GM19351 (cell line): ENCODE results near the gene FOXN3.

Source experiments
- ATAC-seq: cut with Tn5 transposase; IDR thresholded peaks from one replicate; pipeline ENCODE4 v1.9.1; 2021; ENCODE audit warnings: mild to moderate bottlenecking, moderate library complexity; ENCODE audit not compliant: unreplicated experiment

Gene FOXN3

GRCh38 chr14:89409961-89410360 lies 7.1 kb downstream of the FOXN3 start:
- ATAC-seq = no peak

- no peak for ATAC-seq
Measured at GRCh38 chr14:89408907-89409700, 7.9 kb downstream of the FOXN3 start.

- ATAC-seq = peak; percentile 46
Measured at GRCh38 chr14:89407856-89408255, 9.2 kb downstream of the FOXN3 start.

GRCh38 chr14:89406941-89407340 lies 10.1 kb downstream of the FOXN3 start:
- ATAC-seq = no peak

GRCh38 chr14:89406361-89406760 lies 10.7 kb downstream of the FOXN3 start:
- ATAC-seq = no peak

- no peak for ATAC-seq
Measured at GRCh38 chr14:89405712-89406111, 11.3 kb downstream of the FOXN3 start.

- ATAC-seq = no peak
Measured at GRCh38 chr14:89402363-89402762, 14.7 kb downstream of the FOXN3 start.

GRCh38 chr14:89401761-89402160 lies 15.3 kb downstream of the FOXN3 start:
- no peak for ATAC-seq

GRCh38 chr14:89401241-89401640 lies 15.8 kb downstream of the FOXN3 start:
- no peak for ATAC-seq

GRCh38 chr14:89400529-89400928 lies 16.5 kb downstream of the FOXN3 start:
- ATAC-seq = no peak

GRCh38 chr14:89399594-89400068 lies 17.4 kb downstream of the FOXN3 start:
- ATAC-seq = no peak

- ATAC-seq = no peak
Measured at GRCh38 chr14:89399157-89399556, 17.9 kb downstream of the FOXN3 start.

GRCh38 chr14:89397569-89398230 lies 19.3 kb downstream of the FOXN3 start:
- no peak for ATAC-seq

GRCh38 chr14:89394972-89395371 lies 22.1 kb downstream of the FOXN3 start:
- ATAC-seq = no peak

- ATAC-seq = no peak
Measured at GRCh38 chr14:89393222-89393745, 23.7 kb downstream of the FOXN3 start.

- ATAC-seq = no peak
Measured at GRCh38 chr14:89392181-89392580, 24.9 kb downstream of the FOXN3 start.

- no peak for ATAC-seq
Measured at GRCh38 chr14:89391556-89391955, 25.5 kb downstream of the FOXN3 start.

- ATAC-seq = no peak
Measured at GRCh38 chr14:89391123-89391522, 25.9 kb downstream of the FOXN3 start.

- ATAC-seq = no peak
Measured at GRCh38 chr14:89388853-89389252, 28.2 kb downstream of the FOXN3 start.

- no peak for ATAC-seq
Measured at GRCh38 chr14:89387922-89388685, 28.9 kb downstream of the FOXN3 start.

- no peak for ATAC-seq
Measured at GRCh38 chr14:89386212-89386886, 30.7 kb downstream of the FOXN3 start.
